Chondrocyte (in vitro differentiated cells): ENCODE measurements around the gene ZNF423. TPM values are rescaled to one million over a fixed set of nuclear protein-coding genes. Genes with fewer than 3 reads are reported as not detected.

Experiments used
- DNase-seq: peaks from one replicate; pipeline ENCODE4 v3.0.0; 2021; ENCODE audit warnings: mixed read lengths, low spot score
- H3K27ac Mint-ChIP-seq: one replicate; pipeline ENCODE4 v1.8.0; 2021; ENCODE audit warnings: mild to moderate bottlenecking, moderate library complexity, mixed read lengths; ENCODE audit not compliant: unreplicated experiment
- H3K27me3 Mint-ChIP-seq: 2 replicates; pipeline ENCODE4 v1.8.0; 2021; ENCODE audit warnings: low read depth, mixed read lengths
- H3K36me3 Mint-ChIP-seq: 2 replicates; pipeline ENCODE4 v1.8.0; 2021; ENCODE audit warnings: low read depth, mixed read lengths
- H3K4me1 Mint-ChIP-seq: 2 replicates; pipeline ENCODE4 v1.8.0; 2021; ENCODE audit warnings: low read depth, mild to moderate bottlenecking, mixed read lengths
- H3K4me3 Mint-ChIP-seq: one replicate; pipeline ENCODE4 v1.8.0; 2021; ENCODE audit warnings: mild to moderate bottlenecking, moderate library complexity, mixed read lengths; ENCODE audit not compliant: unreplicated experiment
- H3K9me3 Mint-ChIP-seq: 2 replicates; pipeline ENCODE4 v1.8.0; 2021; ENCODE audit warnings: low read depth, mixed read lengths
- total RNA-seq: library from RNA; stranded (reverse); gene quantifications from 3 replicates; pipeline ENCODE4 v1.2.1, GENCODE V29; 2021
- TF ChIP-seq, protein P1 (sequence below): fragments of 200-600 bp; sonication (generic); IDR thresholded peaks from 2 replicates; pipeline ENCODE4 v1.5.0; 2021; ENCODE audit warnings: antibody characterized with exemption, mild to moderate bottlenecking, moderate library complexity

Gene ZNF423
- total RNA-seq, 1 donor from 2014 or later, result 4.7 TPM

- Mint-ChIP-seq H3K4me3 (no peak overlapping the region), H3K27ac (no peak overlapping the region), H3K27me3 (peaks cover 9% of the 10 kb centered on the region), H3K9me3 (no peaks in the 10 kb centered on the region), H3K36me3 (no peaks in the 10 kb centered on the region), H3K4me1 (peaks cover 8% of the 10 kb centered on the region)
- DNase-seq, result peak; percentile 44
- TF ChIP-seq, protein P1, sequence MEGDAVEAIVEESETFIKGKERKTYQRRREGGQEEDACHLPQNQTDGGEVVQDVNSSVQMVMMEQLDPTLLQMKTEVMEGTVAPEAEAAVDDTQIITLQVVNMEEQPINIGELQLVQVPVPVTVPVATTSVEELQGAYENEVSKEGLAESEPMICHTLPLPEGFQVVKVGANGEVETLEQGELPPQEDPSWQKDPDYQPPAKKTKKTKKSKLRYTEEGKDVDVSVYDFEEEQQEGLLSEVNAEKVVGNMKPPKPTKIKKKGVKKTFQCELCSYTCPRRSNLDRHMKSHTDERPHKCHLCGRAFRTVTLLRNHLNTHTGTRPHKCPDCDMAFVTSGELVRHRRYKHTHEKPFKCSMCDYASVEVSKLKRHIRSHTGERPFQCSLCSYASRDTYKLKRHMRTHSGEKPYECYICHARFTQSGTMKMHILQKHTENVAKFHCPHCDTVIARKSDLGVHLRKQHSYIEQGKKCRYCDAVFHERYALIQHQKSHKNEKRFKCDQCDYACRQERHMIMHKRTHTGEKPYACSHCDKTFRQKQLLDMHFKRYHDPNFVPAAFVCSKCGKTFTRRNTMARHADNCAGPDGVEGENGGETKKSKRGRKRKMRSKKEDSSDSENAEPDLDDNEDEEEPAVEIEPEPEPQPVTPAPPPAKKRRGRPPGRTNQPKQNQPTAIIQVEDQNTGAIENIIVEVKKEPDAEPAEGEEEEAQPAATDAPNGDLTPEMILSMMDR, result no peak
Observed at GRCh38 chr16:49547448-49547847, 308.5 kb downstream of the ZNF423 start.

DNA sequence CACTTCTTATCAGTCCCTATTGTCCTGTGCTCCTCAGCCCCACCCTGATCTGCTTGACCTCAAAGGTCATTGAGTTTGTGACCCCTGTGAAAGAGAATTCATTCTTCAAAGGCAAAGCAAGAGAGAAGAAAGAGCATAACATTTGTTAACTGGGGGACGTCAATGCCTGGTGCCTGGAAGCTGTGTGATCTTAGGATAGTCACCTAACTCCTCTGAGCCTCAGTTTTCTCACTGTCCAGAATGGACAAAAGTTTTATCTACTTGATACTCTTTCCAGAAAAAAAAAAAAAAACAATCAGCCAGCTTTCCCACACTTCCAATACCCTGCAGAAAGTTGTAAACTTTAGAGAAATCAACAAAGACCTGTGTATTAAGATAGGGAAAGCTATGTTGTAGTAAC, 309.2 kb downstream of the ZNF423 start:
- H3K36me3 Mint-ChIP-seq, result no peaks in the 10 kb centered on the region
- no peak overlapping the region for H3K27ac Mint-ChIP-seq
- peaks cover 13% of the 10 kb centered on the region for H3K4me1 Mint-ChIP-seq
- no peak overlapping the region for H3K4me3 Mint-ChIP-seq
- peaks cover 9% of the 10 kb centered on the region for H3K27me3 Mint-ChIP-seq
- DNase-seq, result no peak
- no peaks in the 10 kb centered on the region for H3K9me3 Mint-ChIP-seq
- TF ChIP-seq, protein P1, result no peak

GRCh38 chr16:49545741-49546448, 310.0 kb downstream of the ZNF423 start:
- DNase-seq, result peak; percentile 2
- no peaks in the 10 kb centered on the region for H3K9me3 Mint-ChIP-seq
- TF ChIP-seq, protein P1, result no peak
- H3K4me1 Mint-ChIP-seq, result peaks cover 16% of the 10 kb centered on the region
- peaks cover 9% of the 10 kb centered on the region for H3K27me3 Mint-ChIP-seq
- H3K27ac Mint-ChIP-seq, result no peak overlapping the region
- H3K4me3 Mint-ChIP-seq, result no peak overlapping the region
- no peaks in the 10 kb centered on the region for H3K36me3 Mint-ChIP-seq

- no peaks in the 10 kb centered on the region for H3K36me3 Mint-ChIP-seq
- peaks cover 18% of the 10 kb centered on the region for H3K4me1 Mint-ChIP-seq
- H3K4me3 Mint-ChIP-seq, result no peak overlapping the region
- TF ChIP-seq, protein P1, result no peak
- DNase-seq, result peak; percentile 71
- no peak overlapping the region for H3K27ac Mint-ChIP-seq
- H3K27me3 Mint-ChIP-seq, result peaks cover 9% of the 10 kb centered on the region
- H3K9me3 Mint-ChIP-seq, result no peaks in the 10 kb centered on the region
Observed at GRCh38 chr16:49545243-49545642, 310.7 kb downstream of the ZNF423 start.

DNA sequence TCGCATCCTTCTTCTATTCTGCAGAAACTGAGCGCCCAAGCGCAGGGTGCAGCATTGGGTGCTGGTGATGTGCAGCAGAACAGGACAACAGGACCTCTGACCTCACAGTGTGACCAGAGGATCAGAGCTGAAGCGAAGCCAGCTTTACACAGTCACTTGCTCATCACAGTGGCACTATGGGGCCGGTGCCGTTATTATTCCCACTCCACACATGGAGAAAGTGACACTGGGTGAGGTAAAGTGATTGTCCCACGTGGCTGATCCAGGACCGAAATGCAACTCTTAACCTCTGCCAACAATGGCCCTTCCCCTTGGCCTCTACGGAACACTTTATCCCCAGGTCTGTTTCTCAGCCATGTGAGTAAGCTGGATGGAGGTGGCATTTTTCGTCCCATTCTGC, 311.1 kb downstream of the ZNF423 start:
- TF ChIP-seq, protein P1, result no peak
- no peak for DNase-seq
- Mint-ChIP-seq H3K27me3 (peaks cover 9% of the 10 kb centered on the region), H3K4me3 (no peak overlapping the region), H3K27ac (no peak overlapping the region), H3K36me3 (no peaks in the 10 kb centered on the region), H3K9me3 (no peaks in the 10 kb centered on the region), H3K4me1 (peaks cover 22% of the 10 kb centered on the region)
